SK-N-SH treated with all-trans-retinoic acid at 6 μM for 48 hours (cell line): Measurements from ENCODE around the gene ARHGAP26.
A peak's percentile ranks its signal among the peaks of the same experiment; 100 is the strongest.

ENCODE experiments used
- ATAC-seq: fragments of 200-7000 bp; cut with Tn5 transposase; 3 replicates; pipeline ENCODE4 v1.9.1; 2020; ENCODE audit warnings: mild to moderate bottlenecking, moderate library complexity
- ARNTL ChIP-seq: fragments of 450-650 bp; formaldehyde crosslinking; IDR thresholded peaks from 2 replicates; pipeline ENCODE4 v1.5.0; 2020; ENCODE audit warnings: low read depth, mild to moderate bottlenecking, moderate library complexity, borderline replicate concordance
- BACH2 ChIP-seq: fragments of 250-450 bp; sonication (Bioruptor Pico); IDR thresholded peaks from 2 replicates; pipeline ENCODE4 v1.9.0; 2021; ENCODE audit warnings: mild to moderate bottlenecking, borderline replicate concordance
- CREB5 ChIP-seq: fragments of 250-450 bp; sonication (Bioruptor Pico); IDR thresholded peaks from 2 replicates; pipeline ENCODE4 v1.5.1; 2020; ENCODE audit warnings: low read depth, mild to moderate bottlenecking, moderate library complexity
- CSDC2 ChIP-seq: fragments of 250-450 bp; sonication (Bioruptor Pico); IDR thresholded peaks from 2 replicates; pipeline ENCODE4 v1.5.0; 2020; ENCODE audit warnings: mild to moderate bottlenecking, moderate library complexity
- ESRRG ChIP-seq: fragments of 250-450 bp; sonication (Bioruptor Pico); IDR thresholded peaks from 2 replicates; pipeline ENCODE4 v1.6.1; 2021; ENCODE audit warnings: mild to moderate bottlenecking
- GLIS3 ChIP-seq: fragments of 250-450 bp; sonication (Bioruptor Pico); IDR thresholded peaks from 2 replicates; pipeline ENCODE4 v1.5.0; 2020; ENCODE audit warnings: mild to moderate bottlenecking, moderate library complexity
- POU6F1 ChIP-seq: fragments of 250-450 bp; sonication (Bioruptor Pico); IDR thresholded peaks from 2 replicates; pipeline ENCODE4 v1.8.0; 2021; ENCODE audit warnings: low read depth, mild to moderate bottlenecking, moderate library complexity, borderline replicate concordance
- PPARA ChIP-seq: fragments of 250-450 bp; sonication (Bioruptor Pico); IDR thresholded peaks from 2 replicates; pipeline ENCODE4 v1.5.0; 2020; ENCODE audit warnings: mild to moderate bottlenecking, borderline replicate concordance
- SNAI2 ChIP-seq: fragments of 250-450 bp; sonication (Bioruptor Pico); IDR thresholded peaks from 2 replicates; pipeline ENCODE4 v1.5.0; 2020; ENCODE audit warnings: mild to moderate bottlenecking, moderate library complexity
- TCF4 ChIP-seq: fragments of 250-450 bp; sonication (Bioruptor Pico); IDR thresholded peaks from 2 replicates; pipeline ENCODE4 v1.8.0; 2021; ENCODE audit warnings: mild to moderate bottlenecking, moderate library complexity, borderline replicate concordance
- ZC3H10 ChIP-seq: fragments of 250-450 bp; sonication (Bioruptor Pico); IDR thresholded peaks from 2 replicates; pipeline ENCODE4 v1.5.1; 2021; ENCODE audit warnings: mild to moderate bottlenecking, moderate library complexity
- ZFP3 ChIP-seq: fragments of 250-450 bp; sonication (Bioruptor Pico); IDR thresholded peaks from 2 replicates; pipeline ENCODE4 v1.5.0; 2020; ENCODE audit warnings: mild to moderate bottlenecking, moderate library complexity
- ZFP30 ChIP-seq: fragments of 450-650 bp; formaldehyde crosslinking; IDR thresholded peaks from 2 replicates; pipeline ENCODE4 v1.5.0; 2022; ENCODE audit warnings: mild to moderate bottlenecking, moderate library complexity
- ZNF70 ChIP-seq: fragments of 450-650 bp; formaldehyde crosslinking; IDR thresholded peaks from 2 replicates; pipeline ENCODE4 v1.5.0; 2020; ENCODE audit warnings: mild to moderate bottlenecking, moderate library complexity
- ZNF8 ChIP-seq: fragments of 450-650 bp; formaldehyde crosslinking; IDR thresholded peaks from 2 replicates; pipeline ENCODE4 v1.5.0; 2020; ENCODE audit warnings: mild to moderate bottlenecking, moderate library complexity
- TF ChIP-seq, protein P1 (sequence below): fragments of 250-450 bp; sonication (Bioruptor Pico); IDR thresholded peaks from 2 replicates; pipeline ENCODE4 v1.5.1; 2021; ENCODE audit warnings: mild to moderate bottlenecking, moderate library complexity

ARHGAP26 gene

GRCh38 chr5:142724821-142725220, 45.4 kb upstream of the ARHGAP26 start:
- TF ChIP-seq ZFP3 (no peak), ZNF70 (no peak), ZFP30 (CRISPR knock-in tag) (no peak), BACH2 (no peak), CREB5 (CRISPR knock-in tag) (no peak), TCF4 (CRISPR knock-in tag) (no peak), ZC3H10 (CRISPR knock-in tag) (no peak)

GRCh38 chr5:142725231-142726187, 44.7 kb upstream of the ARHGAP26 start:
- no peak for TF ChIP-seq ARNTL (CRISPR knock-in tag)
- TF ChIP-seq CSDC2 (CRISPR knock-in tag): no peak
- TF ChIP-seq SNAI2 (CRISPR knock-in tag): no peak
- TF ChIP-seq ESRRG (CRISPR knock-in tag): no peak
- TF ChIP-seq GLIS3 (CRISPR knock-in tag): no peak
- no peak for TF ChIP-seq CREB5 (CRISPR knock-in tag)
- TF ChIP-seq PPARA: no peak
- TF ChIP-seq POU6F1 (CRISPR knock-in tag): no peak
- ATAC-seq: no peak

More at GRCh38 chr5:142724821-142725220, 45.4 kb upstream of the ARHGAP26 start:
- no peak for ATAC-seq

GRCh38 chr5:142726188-142726731, 43.9 kb upstream of the ARHGAP26 start:
- peak; percentile 86 for ATAC-seq
- TF ChIP-seq ZC3H10 (CRISPR knock-in tag) (no peak), ZNF8 (peak; percentile 23; the same call in 1 of the 2 replicates)

DNA sequence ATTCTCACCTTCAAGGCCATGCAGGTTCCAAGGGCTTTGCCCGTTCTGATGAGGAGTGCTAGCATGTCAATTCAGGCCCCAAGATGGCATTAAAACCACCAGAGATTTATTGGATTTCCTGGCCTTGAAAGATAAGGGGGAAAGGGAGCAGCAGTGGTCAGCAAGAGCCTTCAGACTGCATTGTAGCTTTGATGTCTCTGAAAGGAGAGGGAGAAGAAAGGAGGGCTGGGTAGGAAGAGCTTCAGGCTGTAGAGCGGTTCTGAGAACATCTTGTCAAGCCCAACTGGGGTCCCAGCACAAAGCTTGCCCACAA, 42.5 kb upstream of the ARHGAP26 start:
- no peak for ATAC-seq
- TF ChIP-seq CSDC2 (CRISPR knock-in tag): no peak
- TF ChIP-seq ESRRG (CRISPR knock-in tag): no peak
- TF ChIP-seq, protein P1, sequence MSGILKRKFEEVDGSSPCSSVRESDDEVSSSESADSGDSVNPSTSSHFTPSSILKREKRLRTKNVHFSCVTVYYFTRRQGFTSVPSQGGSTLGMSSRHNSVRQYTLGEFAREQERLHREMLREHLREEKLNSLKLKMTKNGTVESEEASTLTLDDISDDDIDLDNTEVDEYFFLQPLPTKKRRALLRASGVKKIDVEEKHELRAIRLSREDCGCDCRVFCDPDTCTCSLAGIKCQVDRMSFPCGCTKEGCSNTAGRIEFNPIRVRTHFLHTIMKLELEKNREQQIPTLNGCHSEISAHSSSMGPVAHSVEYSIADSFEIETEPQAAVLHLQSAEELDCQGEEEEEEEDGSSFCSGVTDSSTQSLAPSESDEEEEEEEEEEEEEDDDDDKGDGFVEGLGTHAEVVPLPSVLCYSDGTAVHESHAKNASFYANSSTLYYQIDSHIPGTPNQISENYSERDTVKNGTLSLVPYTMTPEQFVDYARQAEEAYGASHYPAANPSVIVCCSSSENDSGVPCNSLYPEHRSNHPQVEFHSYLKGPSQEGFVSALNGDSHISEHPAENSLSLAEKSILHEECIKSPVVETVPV (CRISPR knock-in tag): no peak
- no peak for TF ChIP-seq CREB5 (CRISPR knock-in tag)
- TF ChIP-seq ZNF70: no peak
- no peak for TF ChIP-seq ZFP30 (CRISPR knock-in tag)

- no peak for TF ChIP-seq POU6F1 (CRISPR knock-in tag)
- TF ChIP-seq, all 23 proteins: peak for 0
- ATAC-seq: no peak
These were observed 34.6 kb upstream of the ARHGAP26 start for GRCh38 chr5:142735323-142736246.
